ENCODE measurements around the gene JARID2. TPM values are rescaled to one million over a fixed set of nuclear protein-coding genes. Genes with fewer than 3 reads are reported as not detected.

The JARID2 gene
- total and polyA plus RNA-seq, 7 donors, result 1.8 to 7.8 (median 6.1) TPM

DNA sequence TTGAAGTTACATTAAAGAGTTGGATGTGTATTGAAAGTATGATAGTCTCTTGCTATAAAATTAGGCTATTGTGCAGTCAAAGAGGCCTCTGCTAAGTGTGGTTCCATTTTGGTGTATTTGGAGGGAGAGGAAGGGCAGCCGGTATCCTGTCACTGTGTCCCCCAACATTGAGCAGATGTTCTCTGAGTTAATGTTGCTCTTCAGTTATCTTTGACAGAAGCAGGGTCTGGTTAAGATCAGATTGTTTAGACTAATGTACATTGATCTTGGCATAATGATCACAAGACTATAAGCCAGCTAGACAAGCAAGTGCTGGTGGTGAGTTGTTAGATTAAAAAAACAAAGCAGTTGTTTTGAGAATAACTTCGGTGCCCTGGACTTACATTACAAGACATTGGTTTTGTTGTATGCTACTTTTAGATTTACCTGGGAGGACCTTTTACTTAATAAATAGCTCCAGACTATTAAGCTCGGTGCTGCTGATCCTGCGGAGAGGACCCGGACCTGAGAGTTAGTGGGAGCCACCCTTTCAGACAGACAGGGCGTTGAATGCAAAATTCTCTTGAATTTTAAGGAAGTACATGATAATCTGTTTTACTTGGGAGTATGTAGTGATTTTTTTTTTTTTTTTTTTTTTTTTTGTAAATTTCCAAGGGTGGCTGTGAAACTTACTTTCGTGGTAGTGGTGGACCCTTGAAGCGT, 97.8 kb downstream of the JARID2 start:
- DNase-seq, result no peak
- peaks cover 0 to 30% (median 4%) of the 10 kb centered on the region in 4 donors for H3K4me1 ChIP-seq
- intact Hi-C loops (cut with DNase I), result no loop called here
- no peaks in the 10 kb centered on the region for H3K27me3 ChIP-seq
- H3K27ac ChIP-seq, result no peak overlapping the region
- H3K4me3 ChIP-seq, result no peak overlapping the region
- TF ChIP-seq POLR2AphosphoS5 (IDR thresholded peaks at IDR 0.05) (peak in 2 of 4 donors; percentile 54 to 57), EP300 (IDR thresholded peaks at IDR 0.05) (no peak)
- no peaks in the 10 kb centered on the region for H3K36me3 ChIP-seq
- H3K9me3 ChIP-seq, result no peaks in the 10 kb centered on the region
- 74 to 85% methylated on average over 8 of the region's 8 CpGs for WGBS, 2 donors

DNA sequence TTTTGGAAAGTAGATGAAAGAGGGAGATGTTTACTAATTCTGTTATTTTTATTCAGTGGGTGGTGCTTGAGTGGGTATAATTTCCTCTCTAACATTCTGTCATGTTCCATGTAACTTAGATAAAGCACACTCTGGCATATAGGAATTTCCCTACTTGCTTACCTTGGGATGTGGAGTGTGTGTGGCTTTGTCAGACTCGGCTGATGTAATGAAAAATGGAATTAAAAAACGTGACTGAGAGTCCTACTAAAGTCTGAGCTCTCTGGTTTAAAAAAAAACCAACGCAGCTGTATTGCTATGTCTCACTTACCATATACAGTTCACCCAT, 98.3 kb downstream of the JARID2 start:
- Histone ChIP-seq H3K27me3 (no peaks in the 10 kb centered on the region), H3K4me3 (no peak overlapping the region), H3K4me1 (peaks cover 0 to 30% (median 3%) of the 10 kb centered on the region in 4 donors), H3K9me3 (no peaks in the 10 kb centered on the region), H3K36me3 (no peaks in the 10 kb centered on the region), H3K27ac (no peak overlapping the region)
- 60 to 65% methylated on average over 3 of the region's 3 CpGs for WGBS, 2 donors
- DNase-seq, result no peak
- no peak for TF ChIP-seq EP300 (IDR thresholded peaks at IDR 0.05)
- TF ChIP-seq, protein P1, sequence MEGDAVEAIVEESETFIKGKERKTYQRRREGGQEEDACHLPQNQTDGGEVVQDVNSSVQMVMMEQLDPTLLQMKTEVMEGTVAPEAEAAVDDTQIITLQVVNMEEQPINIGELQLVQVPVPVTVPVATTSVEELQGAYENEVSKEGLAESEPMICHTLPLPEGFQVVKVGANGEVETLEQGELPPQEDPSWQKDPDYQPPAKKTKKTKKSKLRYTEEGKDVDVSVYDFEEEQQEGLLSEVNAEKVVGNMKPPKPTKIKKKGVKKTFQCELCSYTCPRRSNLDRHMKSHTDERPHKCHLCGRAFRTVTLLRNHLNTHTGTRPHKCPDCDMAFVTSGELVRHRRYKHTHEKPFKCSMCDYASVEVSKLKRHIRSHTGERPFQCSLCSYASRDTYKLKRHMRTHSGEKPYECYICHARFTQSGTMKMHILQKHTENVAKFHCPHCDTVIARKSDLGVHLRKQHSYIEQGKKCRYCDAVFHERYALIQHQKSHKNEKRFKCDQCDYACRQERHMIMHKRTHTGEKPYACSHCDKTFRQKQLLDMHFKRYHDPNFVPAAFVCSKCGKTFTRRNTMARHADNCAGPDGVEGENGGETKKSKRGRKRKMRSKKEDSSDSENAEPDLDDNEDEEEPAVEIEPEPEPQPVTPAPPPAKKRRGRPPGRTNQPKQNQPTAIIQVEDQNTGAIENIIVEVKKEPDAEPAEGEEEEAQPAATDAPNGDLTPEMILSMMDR (IDR thresholded peaks at IDR 0.05), result no peak
- TF ChIP-seq POLR2AphosphoS5 (IDR thresholded peaks at IDR 0.05), result no peak
- TF ChIP-seq POLR2A (IDR thresholded peaks at IDR 0.05), result no peak
- intact Hi-C loops (cut with DNase I), result no loop called here

DNA sequence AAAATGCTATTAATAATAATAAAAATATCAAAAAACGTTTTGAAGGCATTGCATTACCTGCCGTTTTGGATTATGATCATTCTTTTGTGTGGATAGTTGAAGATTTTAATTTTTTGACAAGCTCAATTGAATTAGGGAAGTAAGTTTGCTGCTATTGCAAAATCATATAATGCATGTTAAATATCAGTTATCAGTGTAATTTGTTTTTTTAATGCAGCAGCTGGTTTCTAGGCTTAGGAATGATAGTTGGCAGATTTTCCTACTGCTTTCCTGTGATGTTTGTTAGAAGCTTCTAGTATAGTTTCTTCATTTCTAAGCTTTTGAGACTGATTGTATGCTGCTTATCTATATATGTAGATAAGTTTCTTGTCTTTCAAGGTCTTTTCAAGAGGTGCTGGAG, 99.0 kb downstream of the JARID2 start:
- no peak for TF ChIP-seq EP300 (IDR thresholded peaks at IDR 0.05)
- TF ChIP-seq, protein P1 (IDR thresholded peaks at IDR 0.05), result no peak

DNA sequence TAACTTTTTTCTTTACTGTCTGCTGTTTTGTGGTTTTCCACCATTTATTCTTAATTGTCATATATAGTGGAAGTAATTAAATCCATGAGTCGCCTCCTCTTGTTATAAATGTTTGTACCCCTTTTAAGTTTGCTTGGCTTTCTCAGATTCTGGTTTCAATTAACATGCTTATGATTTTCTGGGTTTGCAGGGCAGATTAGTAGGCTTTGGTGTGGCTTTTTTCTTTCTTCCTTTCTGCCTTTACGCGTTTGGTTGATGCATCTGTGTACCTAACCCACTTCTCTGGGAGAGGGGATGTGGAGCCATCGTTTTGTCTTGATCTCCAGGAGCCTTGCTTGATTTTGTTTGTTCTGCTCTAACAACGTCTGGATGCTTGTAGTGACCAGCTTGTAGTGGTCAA, 100.4 kb downstream of the JARID2 start:
- H3K4me3 ChIP-seq, result no peak overlapping the region
- intact Hi-C loops (cut with DNase I), result no loop called here

More for the DNA sequence above, 99.0 kb downstream of the JARID2 start:
- no peaks in the 10 kb centered on the region for H3K27me3 ChIP-seq
- peaks cover 0 to 30% (median 3%) of the 10 kb centered on the region in 4 donors for H3K4me1 ChIP-seq
- H3K9me3 ChIP-seq, result no peaks in the 10 kb centered on the region
- H3K4me3 ChIP-seq, result no peak overlapping the region
- intact Hi-C loops (cut with DNase I), result no loop called here
- H3K36me3 ChIP-seq, result no peaks in the 10 kb centered on the region
- WGBS, 2 donors, result 66 to 71% methylated on average over 2 of the region's 2 CpGs
- no peak overlapping the region for H3K27ac ChIP-seq
- no peak for DNase-seq

GRCh38 chr6:15348528-15348927, 102.7 kb downstream of the JARID2 start:
- intact Hi-C loops (cut with DNase I), result no loop called here
- peaks cover 0 to 45% (median 21%) of the 10 kb centered on the region in 4 donors for H3K4me1 ChIP-seq
- no peaks in the 10 kb centered on the region for H3K36me3 ChIP-seq
- no peaks in the 10 kb centered on the region for H3K9me3 ChIP-seq
- no peak overlapping the region for H3K4me3 ChIP-seq
- 76 to 92% methylated on average over 4 of the region's 4 CpGs for WGBS, 2 donors
- no peaks in the 10 kb centered on the region for H3K27me3 ChIP-seq
- no peak for DNase-seq
- TF ChIP-seq POLR2A (IDR thresholded peaks at IDR 0.05) (no peak), EP300 (IDR thresholded peaks at IDR 0.05) (no peak), POLR2AphosphoS5 (IDR thresholded peaks at IDR 0.05) (no peak)
- no peak overlapping the region for H3K27ac ChIP-seq

More for the DNA sequence above, 100.4 kb downstream of the JARID2 start:
- H3K27ac ChIP-seq, result no peak overlapping the region
- H3K9me3 ChIP-seq, result no peaks in the 10 kb centered on the region
- H3K27me3 ChIP-seq, result no peaks in the 10 kb centered on the region
- no peak for DNase-seq
- H3K4me1 ChIP-seq, result peaks cover 0 to 32% (median 7%) of the 10 kb centered on the region in 4 donors
- H3K36me3 ChIP-seq, result no peaks in the 10 kb centered on the region
- TF ChIP-seq, protein P1 (IDR thresholded peaks at IDR 0.05), result no peak
- TF ChIP-seq POLR2A (IDR thresholded peaks at IDR 0.05) (no peak), POLR2AphosphoS5 (IDR thresholded peaks at IDR 0.05) (no peak), EP300 (IDR thresholded peaks at IDR 0.05) (no peak)
- 70 to 88% methylated on average over 5 of the region's 5 CpGs for WGBS, 2 donors

- DNase-seq, result no peak
- 84 to 92% methylated on average over 5 of the region's 5 CpGs for WGBS, 2 donors
- Histone ChIP-seq H3K9me3 (no peaks in the 10 kb centered on the region), H3K4me1 (peaks cover 0 to 37% (median 20%) of the 10 kb centered on the region in 4 donors), H3K27ac (no peak overlapping the region), H3K27me3 (no peaks in the 10 kb centered on the region), H3K36me3 (no peaks in the 10 kb centered on the region), H3K4me3 (no peak overlapping the region)
- TF ChIP-seq, protein P1 (IDR thresholded peaks at IDR 0.05), result no peak
- TF ChIP-seq POLR2A (IDR thresholded peaks at IDR 0.05), result no peak
- no peak for TF ChIP-seq EP300 (IDR thresholded peaks at IDR 0.05)
- no peak for TF ChIP-seq POLR2AphosphoS5 (IDR thresholded peaks at IDR 0.05)
- intact Hi-C loops (cut with DNase I), result no loop called here
Observed at GRCh38 chr6:15349379-15349778, 103.5 kb downstream of the JARID2 start.

Data from sigmoid colon (tissue), 7 donors.